HEK293 (cell line): ENCODE measurements around the gene LMBR1.

Experiments used
- CTCF ChIA-PET: fragments of 350-600 bp; formaldehyde crosslinking; extraction: SDS; loops from one replicate; lab custom pipeline; 2021; ENCODE audit warnings: antibody characterized with exemption; lab: Yijun Ruan, JAX
- POLR2A ChIA-PET: fragments of 300-600 bp; formaldehyde crosslinking; extraction: SDS; loops from one replicate; lab custom pipeline; 2020; ENCODE audit warnings: antibody characterized with exemption, inconsistent platforms; lab: Yijun Ruan, JAX
- H3K27ac ChIP-seq: fragments of 200-500 bp; sonication (Bioruptor generic); 2 replicates; pipeline ENCODE4 v1.5.1; 2014; ENCODE audit warnings: low read depth, low read length, control low read depth, inconsistent platforms; ENCODE audit errors: extremely low read depth
- H3K36me3 ChIP-seq, 2 experiments: fragments of 200-500 bp in 1 of 2; sonication (Bioruptor generic) in 1 of 2; 1 replicate in 1 of 2; 2 replicates in 1 of 2; pipeline ENCODE4 v1.5.1; 2014 to 2017; ENCODE audit warnings: inconsistent platforms in 2 of 2, low read length in 2 of 2; ENCODE audit not compliant: control insufficient read depth in 2 of 2, insufficient read depth in 1 of 2
- H3K4me1 ChIP-seq: fragments of 200-500 bp; sonication (Bioruptor generic); 2 replicates; pipeline ENCODE4 v1.5.1; 2014; ENCODE audit warnings: mild to moderate bottlenecking, low read length, inconsistent platforms; ENCODE audit not compliant: control insufficient read depth, insufficient read depth
- H3K4me3 ChIP-seq: 2 replicates; pipeline ENCODE4 v1.5.1; 2011; ENCODE audit warnings: low read depth, mild to moderate bottlenecking, control low read depth, low read length, moderate library complexity
- H3K9me3 ChIP-seq: fragments of 200-500 bp; sonication (Bioruptor generic); 2 replicates; pipeline ENCODE4 v1.5.1; 2014; ENCODE audit warnings: low read depth, low read length, inconsistent platforms; ENCODE audit not compliant: control insufficient read depth, insufficient read depth
- GLIS2 ChIP-seq: fragments of 450-650 bp; formaldehyde crosslinking; IDR thresholded peaks from 2 replicates; pipeline ENCODE4 v1.5.1; 2016; ENCODE audit warnings: missing biosample characterization, missing genetic modification characterization
- MYNN ChIP-seq: fragments of 450-650 bp; formaldehyde crosslinking; IDR thresholded peaks from 2 replicates; pipeline ENCODE4 v1.5.1; 2016; ENCODE audit warnings: missing biosample characterization, missing genetic modification characterization, borderline replicate concordance
- SCRT2 ChIP-seq: fragments of 450-650 bp; formaldehyde crosslinking; IDR thresholded peaks from 2 replicates; pipeline ENCODE4 v1.5.1; 2016; ENCODE audit warnings: missing biosample characterization, missing genetic modification characterization
- SP3 ChIP-seq: fragments of 450-650 bp; formaldehyde crosslinking; IDR thresholded peaks from 2 replicates; pipeline ENCODE4 v1.5.1; 2016; ENCODE audit warnings: missing biosample characterization, missing genetic modification characterization
- YY1 ChIP-seq: fragments of 450-650 bp; formaldehyde crosslinking; IDR thresholded peaks from 2 replicates; pipeline ENCODE4 v1.5.1; 2018; ENCODE audit warnings: missing biosample characterization, missing genetic modification characterization
- ZNF114 ChIP-seq: fragments of 450-650 bp; formaldehyde crosslinking; IDR thresholded peaks from 2 replicates; pipeline ENCODE4 v1.5.0; 2017; ENCODE audit warnings: missing biosample characterization, missing genetic modification characterization
- ZNF132 ChIP-seq: fragments of 450-650 bp; formaldehyde crosslinking; IDR thresholded peaks from 2 replicates; pipeline ENCODE4 v1.5.1; 2017; ENCODE audit warnings: missing biosample characterization, missing genetic modification characterization, borderline replicate concordance
- ZNF138 ChIP-seq: fragments of 450-650 bp; formaldehyde crosslinking; IDR thresholded peaks from 2 replicates; pipeline ENCODE4 v1.5.1; 2016; ENCODE audit warnings: missing biosample characterization, missing genetic modification characterization, borderline replicate concordance
- ZNF184 ChIP-seq: fragments of 450-650 bp; IDR thresholded peaks from 2 replicates; pipeline ENCODE4 v1.5.1; 2018; ENCODE audit warnings: missing biosample characterization, mild to moderate bottlenecking, missing genetic modification characterization
- ZNF211 ChIP-seq: fragments of 450-650 bp; formaldehyde crosslinking; IDR thresholded peaks from 2 replicates; pipeline ENCODE4 v1.5.1; 2016; ENCODE audit warnings: low read depth, missing biosample characterization, missing genetic modification characterization
- ZNF292 ChIP-seq: fragments of 450-650 bp; formaldehyde crosslinking; IDR thresholded peaks from 2 replicates; pipeline ENCODE4 v1.5.1; 2016; ENCODE audit warnings: low read depth, missing biosample characterization, missing genetic modification characterization, borderline replicate concordance
- ZNF416 ChIP-seq: fragments of 450-650 bp; formaldehyde crosslinking; IDR thresholded peaks from 2 replicates; pipeline ENCODE4 v1.5.1; 2016; ENCODE audit warnings: missing biosample characterization, missing genetic modification characterization
- ZNF549 ChIP-seq: fragments of 450-650 bp; IDR thresholded peaks from 2 replicates; pipeline ENCODE4 v1.5.1; 2018; ENCODE audit warnings: missing biosample characterization, missing genetic modification characterization, mild to moderate bottlenecking, inconsistent platforms, moderate library complexity
- ZNF561 ChIP-seq: fragments of 450-650 bp; IDR thresholded peaks from 2 replicates; pipeline ENCODE4 v1.5.1; 2018; ENCODE audit warnings: missing biosample characterization, missing genetic modification characterization, borderline replicate concordance
- ZNF701 ChIP-seq: fragments of 450-650 bp; formaldehyde crosslinking; IDR thresholded peaks from 2 replicates; pipeline ENCODE4 v1.5.1; 2016; ENCODE audit warnings: missing biosample characterization, missing genetic modification characterization
- ZNF776 ChIP-seq: fragments of 450-650 bp; formaldehyde crosslinking; IDR thresholded peaks from 2 replicates; pipeline ENCODE4 v1.5.0; 2017; ENCODE audit warnings: missing biosample characterization, missing genetic modification characterization, borderline replicate concordance
- TF ChIP-seq, protein P1 (sequence below): fragments of 450-650 bp; formaldehyde crosslinking; IDR thresholded peaks from 2 replicates; pipeline ENCODE4 v1.5.1; 2016; ENCODE audit warnings: missing biosample characterization, missing genetic modification characterization, borderline replicate concordance
- TF ChIP-seq, protein P2 (sequence below): fragments of 450-650 bp; formaldehyde crosslinking; IDR thresholded peaks from 2 replicates; pipeline ENCODE4 v1.5.1; 2017; ENCODE audit warnings: missing biosample characterization, missing genetic modification characterization
- TF ChIP-seq, protein P3 (sequence below): fragments of 450-650 bp; formaldehyde crosslinking; IDR thresholded peaks from 2 replicates; pipeline ENCODE4 v1.5.1; 2016; ENCODE audit warnings: missing biosample characterization, missing genetic modification characterization
- TF ChIP-seq, protein P4 (sequence below): fragments of 450-650 bp; formaldehyde crosslinking; IDR thresholded peaks from 2 replicates; pipeline ENCODE4 v1.5.1; 2016; ENCODE audit warnings: missing biosample characterization, missing genetic modification characterization

LMBR1 gene

DNA sequence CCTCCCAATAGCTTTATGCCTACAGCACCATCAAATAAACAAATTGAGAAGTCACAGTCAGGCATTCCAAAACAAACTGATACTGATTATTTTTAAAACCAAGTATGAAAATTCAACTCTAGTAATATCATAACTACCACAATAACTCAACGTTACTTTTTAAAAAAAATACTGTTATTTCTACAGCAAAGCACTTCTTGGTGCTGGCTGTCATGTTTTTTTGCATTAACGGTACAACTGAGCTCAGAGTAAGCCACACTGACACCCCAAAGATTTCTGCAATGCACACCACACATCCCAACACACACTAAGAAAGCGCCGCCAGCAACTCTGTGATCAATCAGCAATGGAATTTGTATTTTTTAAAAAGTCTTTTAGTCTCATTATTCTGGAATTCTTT is 138.8 kb downstream of the LMBR1 start:
- no peak for TF ChIP-seq GLIS2 (tag by site-specific recombination)
- no peak for TF ChIP-seq MYNN (tag by site-specific recombination)
- no peak for TF ChIP-seq SP3 (tag by site-specific recombination)
- TF ChIP-seq, protein P1, sequence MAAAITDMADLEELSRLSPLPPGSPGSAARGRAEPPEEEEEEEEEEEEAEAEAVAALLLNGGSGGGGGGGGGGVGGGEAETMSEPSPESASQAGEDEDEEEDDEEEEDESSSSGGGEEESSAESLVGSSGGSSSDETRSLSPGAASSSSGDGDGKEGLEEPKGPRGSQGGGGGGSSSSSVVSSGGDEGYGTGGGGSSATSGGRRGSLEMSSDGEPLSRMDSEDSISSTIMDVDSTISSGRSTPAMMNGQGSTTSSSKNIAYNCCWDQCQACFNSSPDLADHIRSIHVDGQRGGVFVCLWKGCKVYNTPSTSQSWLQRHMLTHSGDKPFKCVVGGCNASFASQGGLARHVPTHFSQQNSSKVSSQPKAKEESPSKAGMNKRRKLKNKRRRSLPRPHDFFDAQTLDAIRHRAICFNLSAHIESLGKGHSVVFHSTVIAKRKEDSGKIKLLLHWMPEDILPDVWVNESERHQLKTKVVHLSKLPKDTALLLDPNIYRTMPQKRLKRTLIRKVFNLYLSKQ (tag by site-specific recombination): no peak
- TF ChIP-seq ZNF184 (tag by site-specific recombination): no peak
- TF ChIP-seq ZNF416 (tag by site-specific recombination): no peak
- TF ChIP-seq ZNF776 (tag by site-specific recombination): no peak
- TF ChIP-seq ZNF132 (tag by site-specific recombination): no peak
- no peak for TF ChIP-seq ZNF138 (tag by site-specific recombination)
- no peak for TF ChIP-seq ZNF549 (tag by site-specific recombination)
- TF ChIP-seq, protein P2, sequence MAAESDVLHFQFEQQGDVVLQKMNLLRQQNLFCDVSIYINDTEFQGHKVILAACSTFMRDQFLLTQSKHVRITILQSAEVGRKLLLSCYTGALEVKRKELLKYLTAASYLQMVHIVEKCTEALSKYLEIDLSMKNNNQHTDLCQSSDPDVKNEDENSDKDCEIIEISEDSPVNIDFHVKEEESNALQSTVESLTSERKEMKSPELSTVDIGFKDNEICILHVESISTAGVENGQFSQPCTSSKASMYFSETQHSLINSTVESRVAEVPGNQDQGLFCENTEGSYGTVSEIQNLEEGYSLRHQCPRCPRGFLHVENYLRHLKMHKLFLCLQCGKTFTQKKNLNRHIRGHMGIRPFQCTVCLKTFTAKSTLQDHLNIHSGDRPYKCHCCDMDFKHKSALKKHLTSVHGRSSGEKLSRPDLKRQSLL (tag by site-specific recombination): no peak
- no peak for TF ChIP-seq ZNF114 (tag by site-specific recombination)
- TF ChIP-seq ZNF561 (tag by site-specific recombination): no peak
- no peak for TF ChIP-seq YY1
- no peak for TF ChIP-seq ZNF292 (tag by site-specific recombination)
- TF ChIP-seq, all 188 proteins: peak for 0
- Histone ChIP-seq H3K36me3 (peaks cover 0 to 30% of the 10 kb centered on the region in 2 experiments; a peak in 2 of 3 replicates), H3K9me3 (no peaks in the 10 kb centered on the region), H3K4me1 (no peaks in the 10 kb centered on the region), H3K4me3 (no peak overlapping the region), H3K27ac (no peak overlapping the region)
- ChIA-PET CTCF (interaction anchor here (0.6 to 1.0 kb wide), 3 partner anchors 9 to 191 kb away, joined by 3 read pairs; no protein-coding TSS in a partner anchor), POLR2A (no interaction called here)

DNA sequence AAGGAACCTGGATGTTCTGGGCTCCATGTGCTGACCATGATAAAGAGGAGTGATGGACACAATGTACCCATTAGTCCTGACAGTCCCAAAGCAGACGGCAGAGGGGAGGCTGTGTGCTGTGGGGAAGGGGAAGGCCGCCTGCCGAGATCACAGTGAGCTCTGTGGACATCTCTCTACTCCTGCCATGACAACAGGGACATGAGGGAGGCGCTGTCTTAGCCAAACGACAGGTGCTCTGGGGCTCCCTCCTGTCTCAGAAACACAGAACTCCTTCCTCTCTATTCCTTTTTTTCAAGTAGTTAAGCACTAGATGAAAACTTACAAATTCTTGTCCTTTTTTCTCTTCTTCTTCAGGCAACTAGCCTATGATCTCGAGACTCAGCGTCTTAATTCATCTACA is 139.4 kb downstream of the LMBR1 start:
- H3K4me1 ChIP-seq: no peaks in the 10 kb centered on the region
- H3K4me3 ChIP-seq: no peak overlapping the region
- POLR2A ChIA-PET: no interaction called here
- TF ChIP-seq ZNF701 (no peak), ZNF211 (tag by site-specific recombination) (no peak), SCRT2 (tag by site-specific recombination) (0 out of 2 replicates have a peak, but pooled peaks have one; percentile 20)
- TF ChIP-seq, protein P3, sequence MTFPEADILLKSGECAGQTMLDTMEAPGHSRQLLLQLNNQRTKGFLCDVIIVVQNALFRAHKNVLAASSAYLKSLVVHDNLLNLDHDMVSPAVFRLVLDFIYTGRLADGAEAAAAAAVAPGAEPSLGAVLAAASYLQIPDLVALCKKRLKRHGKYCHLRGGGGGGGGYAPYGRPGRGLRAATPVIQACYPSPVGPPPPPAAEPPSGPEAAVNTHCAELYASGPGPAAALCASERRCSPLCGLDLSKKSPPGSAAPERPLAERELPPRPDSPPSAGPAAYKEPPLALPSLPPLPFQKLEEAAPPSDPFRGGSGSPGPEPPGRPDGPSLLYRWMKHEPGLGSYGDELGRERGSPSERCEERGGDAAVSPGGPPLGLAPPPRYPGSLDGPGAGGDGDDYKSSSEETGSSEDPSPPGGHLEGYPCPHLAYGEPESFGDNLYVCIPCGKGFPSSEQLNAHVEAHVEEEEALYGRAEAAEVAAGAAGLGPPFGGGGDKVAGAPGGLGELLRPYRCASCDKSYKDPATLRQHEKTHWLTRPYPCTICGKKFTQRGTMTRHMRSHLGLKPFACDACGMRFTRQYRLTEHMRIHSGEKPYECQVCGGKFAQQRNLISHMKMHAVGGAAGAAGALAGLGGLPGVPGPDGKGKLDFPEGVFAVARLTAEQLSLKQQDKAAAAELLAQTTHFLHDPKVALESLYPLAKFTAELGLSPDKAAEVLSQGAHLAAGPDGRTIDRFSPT: no peak
- TF ChIP-seq, protein P4, sequence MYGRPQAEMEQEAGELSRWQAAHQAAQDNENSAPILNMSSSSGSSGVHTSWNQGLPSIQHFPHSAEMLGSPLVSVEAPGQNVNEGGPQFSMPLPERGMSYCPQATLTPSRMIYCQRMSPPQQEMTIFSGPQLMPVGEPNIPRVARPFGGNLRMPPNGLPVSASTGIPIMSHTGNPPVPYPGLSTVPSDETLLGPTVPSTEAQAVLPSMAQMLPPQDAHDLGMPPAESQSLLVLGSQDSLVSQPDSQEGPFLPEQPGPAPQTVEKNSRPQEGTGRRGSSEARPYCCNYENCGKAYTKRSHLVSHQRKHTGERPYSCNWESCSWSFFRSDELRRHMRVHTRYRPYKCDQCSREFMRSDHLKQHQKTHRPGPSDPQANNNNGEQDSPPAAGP (tag by site-specific recombination): no peak
- TF ChIP-seq, all 188 proteins: peak for 1
- CTCF ChIA-PET: interaction anchor here (0.6 to 1.0 kb wide), 3 partner anchors 8 to 192 kb away, joined by 3 read pairs; no protein-coding TSS in a partner anchor
- Histone ChIP-seq H3K9me3 (no peaks in the 10 kb centered on the region), H3K27ac (no peak overlapping the region), H3K36me3 (peaks cover 0 to 26% of the 10 kb centered on the region in 2 experiments; a peak in 2 of 3 replicates)
